ENCODE measurements around the gene UGT2B15.
"Not testable (repeated sequence)": the region's sequence is repeated elsewhere in the genome, so short reads cannot be mapped to it uniquely, and the experiment has no call there.

UGT2B15 gene

DNA sequence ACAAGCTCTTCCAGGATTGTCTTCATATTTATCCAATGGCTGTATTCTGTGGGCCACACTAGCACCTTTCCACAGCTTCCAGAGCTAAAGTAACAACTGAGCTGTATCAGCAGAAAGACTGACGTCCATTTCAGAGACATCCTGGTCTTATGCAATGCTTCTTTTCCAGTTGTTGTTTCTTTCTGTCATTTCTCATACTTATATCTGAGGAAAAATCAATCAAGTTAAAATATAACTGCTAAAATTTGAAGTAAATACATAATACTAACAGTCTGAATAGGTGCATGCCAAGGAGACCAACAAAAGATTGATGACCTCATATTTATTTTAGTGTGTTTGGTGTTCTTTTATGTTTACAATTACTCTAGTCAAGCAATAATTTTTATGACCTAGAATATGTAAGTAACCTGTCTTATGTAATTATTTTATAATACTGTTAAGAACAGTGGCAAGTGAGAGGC is at the start of gene UGT2B15:
UGT2B15 (minus strand) TSS at position 174 of the 461 bp plus-strand sequence; CDS start at position 140, 34 bp downstream.
- not testable (repeated sequence) for H3K4me1 ChIP-seq (ENCODE audit: low read depth, poor library complexity, severe bottlenecking); H3K27ac ChIP-seq; H3K4me3 ChIP-seq (IDR thresholded peaks at IDR 0.05; ENCODE audit: insufficient read depth, low read depth, low read length); H3K27me3 ChIP-seq (ENCODE audit: insufficient read depth, low read depth); H3K36me3 ChIP-seq (ENCODE audit: insufficient read depth); H3K79me2 ChIP-seq (ENCODE audit: insufficient read depth, low read depth); H3K4me2 ChIP-seq; H4K20me1 ChIP-seq (ENCODE audit: insufficient read depth); H3K9ac ChIP-seq; H2AFZ ChIP-seq (ENCODE audit: low read depth)

DNA sequence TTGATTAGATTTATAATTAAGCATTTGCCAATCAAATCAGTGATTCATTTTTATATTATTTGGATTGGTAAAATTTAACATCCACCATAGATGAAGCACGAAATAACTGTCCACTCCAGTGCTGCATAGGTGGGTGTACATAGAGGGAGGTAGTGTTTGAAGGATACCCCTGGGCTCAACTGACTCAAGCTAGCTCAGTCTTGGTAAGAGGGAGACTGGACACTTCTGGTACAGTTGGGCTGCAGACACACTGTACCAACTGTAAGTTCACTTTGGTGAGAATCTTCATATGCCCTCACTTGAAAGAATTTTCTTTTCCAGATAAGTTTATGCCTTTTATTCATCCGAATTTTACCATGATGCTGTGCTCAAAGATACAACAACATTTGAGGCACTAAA is 48.6 kb upstream of the UGT2B15 start:
- Histone ChIP-seq H3K9ac (no peak overlapping the region), H3K27ac (no peak overlapping the region)

DNA sequence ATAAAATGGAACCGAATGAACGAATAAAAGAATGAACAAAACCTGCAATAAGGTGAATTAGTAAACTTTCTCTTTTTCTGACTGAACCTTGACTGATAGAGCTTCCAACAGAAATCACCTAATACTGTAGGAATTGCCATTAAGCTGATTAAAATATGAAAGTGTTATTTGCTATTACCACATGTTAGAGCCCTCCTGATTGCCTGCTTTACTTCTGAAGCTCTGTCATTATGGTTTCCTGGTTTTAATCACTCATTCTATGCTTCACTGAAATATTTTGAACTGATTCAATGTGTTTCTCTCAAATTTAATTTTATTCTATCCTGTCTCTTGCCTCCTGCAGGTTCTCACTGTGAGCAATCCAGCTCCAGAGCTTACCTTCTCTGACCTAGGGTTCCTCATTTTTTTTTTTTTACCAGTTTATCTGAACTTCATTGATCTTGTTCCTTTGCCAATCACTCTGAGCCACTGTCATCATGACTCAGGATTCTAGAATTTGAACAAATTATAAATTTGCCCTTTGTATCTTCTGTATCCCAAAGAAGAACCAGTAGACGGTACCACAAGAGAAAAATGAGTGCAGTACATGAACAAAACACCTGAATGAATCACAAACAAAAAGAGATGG is 48.1 kb upstream of the UGT2B15 start:
- Histone ChIP-seq H2AFZ (ENCODE audit: low read depth) (no peak overlapping the region), H3K27ac (no peak overlapping the region), H3K4me3 (IDR thresholded peaks at IDR 0.05; ENCODE audit: insufficient read depth, low read depth, low read length) (no peak overlapping the region), H3K4me2 (no peak overlapping the region), H3K36me3 (ENCODE audit: insufficient read depth) (no peaks in the 10 kb centered on the region), H3K4me1 (ENCODE audit: low read depth, poor library complexity, severe bottlenecking) (peaks cover 6% of the 10 kb centered on the region), H3K9ac (no peak overlapping the region), H4K20me1 (ENCODE audit: insufficient read depth) (no peaks in the 10 kb centered on the region), H3K79me2 (ENCODE audit: insufficient read depth, low read depth) (no peaks in the 10 kb centered on the region), H3K27me3 (ENCODE audit: insufficient read depth, low read depth) (no peaks in the 10 kb centered on the region)
- TF ChIP-seq, protein P1, sequence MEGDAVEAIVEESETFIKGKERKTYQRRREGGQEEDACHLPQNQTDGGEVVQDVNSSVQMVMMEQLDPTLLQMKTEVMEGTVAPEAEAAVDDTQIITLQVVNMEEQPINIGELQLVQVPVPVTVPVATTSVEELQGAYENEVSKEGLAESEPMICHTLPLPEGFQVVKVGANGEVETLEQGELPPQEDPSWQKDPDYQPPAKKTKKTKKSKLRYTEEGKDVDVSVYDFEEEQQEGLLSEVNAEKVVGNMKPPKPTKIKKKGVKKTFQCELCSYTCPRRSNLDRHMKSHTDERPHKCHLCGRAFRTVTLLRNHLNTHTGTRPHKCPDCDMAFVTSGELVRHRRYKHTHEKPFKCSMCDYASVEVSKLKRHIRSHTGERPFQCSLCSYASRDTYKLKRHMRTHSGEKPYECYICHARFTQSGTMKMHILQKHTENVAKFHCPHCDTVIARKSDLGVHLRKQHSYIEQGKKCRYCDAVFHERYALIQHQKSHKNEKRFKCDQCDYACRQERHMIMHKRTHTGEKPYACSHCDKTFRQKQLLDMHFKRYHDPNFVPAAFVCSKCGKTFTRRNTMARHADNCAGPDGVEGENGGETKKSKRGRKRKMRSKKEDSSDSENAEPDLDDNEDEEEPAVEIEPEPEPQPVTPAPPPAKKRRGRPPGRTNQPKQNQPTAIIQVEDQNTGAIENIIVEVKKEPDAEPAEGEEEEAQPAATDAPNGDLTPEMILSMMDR (conservative IDR thresholded peaks at IDR 0.05; ENCODE audit: low read depth, low read length): no peak

More for the DNA sequence above, 48.6 kb upstream of the UGT2B15 start:
- no peak overlapping the region for H3K4me2 ChIP-seq
- TF ChIP-seq, protein P1 (conservative IDR thresholded peaks at IDR 0.05; ENCODE audit: low read depth, low read length): no peak
- no peaks in the 10 kb centered on the region for H3K36me3 ChIP-seq (ENCODE audit: insufficient read depth)
- no peaks in the 10 kb centered on the region for H3K79me2 ChIP-seq (ENCODE audit: insufficient read depth, low read depth)
- no peaks in the 10 kb centered on the region for H4K20me1 ChIP-seq (ENCODE audit: insufficient read depth)
- no peaks in the 10 kb centered on the region for H3K27me3 ChIP-seq (ENCODE audit: insufficient read depth, low read depth)
- H3K4me1 ChIP-seq (ENCODE audit: low read depth, poor library complexity, severe bottlenecking): peaks cover 6% of the 10 kb centered on the region
- H3K4me3 ChIP-seq (IDR thresholded peaks at IDR 0.05; ENCODE audit: insufficient read depth, low read depth, low read length): no peak overlapping the region
- H2AFZ ChIP-seq (ENCODE audit: low read depth): no peak overlapping the region

DNA sequence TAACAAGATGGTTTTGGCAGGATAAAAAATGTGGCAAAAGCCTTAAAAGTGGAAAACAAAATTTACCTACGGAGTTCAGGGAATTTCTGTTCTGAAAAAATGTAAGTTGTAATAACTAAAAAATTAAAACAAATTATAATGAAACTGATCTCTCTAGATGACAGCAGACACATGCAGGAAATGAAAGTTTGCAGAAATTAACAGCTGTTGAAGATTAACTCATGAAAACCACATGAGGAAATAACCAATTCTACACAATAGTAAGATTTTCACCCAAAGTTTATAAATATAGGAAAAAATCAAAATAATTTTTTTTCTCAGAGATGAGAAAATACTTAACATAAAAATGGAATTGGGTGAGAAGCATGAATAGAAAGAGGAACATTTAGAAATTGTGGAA is 47.5 kb upstream of the UGT2B15 start:
- H2AFZ ChIP-seq (ENCODE audit: low read depth): no peak overlapping the region
- no peak overlapping the region for H3K4me2 ChIP-seq
- no peak overlapping the region for H3K9ac ChIP-seq

DNA sequence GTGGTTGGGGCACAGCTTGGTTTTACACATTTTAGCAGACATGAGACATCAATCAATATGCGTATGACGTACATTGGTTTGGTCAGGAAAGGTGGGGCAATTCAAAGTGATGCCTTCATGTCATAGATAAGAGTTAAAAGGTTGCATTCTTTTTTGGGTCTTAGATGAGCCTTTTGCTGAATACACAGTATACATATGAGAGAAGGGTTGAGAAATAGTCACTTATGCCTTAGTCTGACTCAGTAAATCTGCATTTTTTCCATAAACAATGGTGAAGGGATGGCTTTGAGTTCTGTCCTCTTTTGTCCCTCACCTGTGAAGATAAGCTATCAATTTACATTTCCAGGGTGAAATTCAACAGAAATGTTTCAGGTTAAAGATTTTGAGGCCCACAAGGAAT is 43.9 kb upstream of the UGT2B15 start:
- TF ChIP-seq, protein P1 (conservative IDR thresholded peaks at IDR 0.05; ENCODE audit: low read depth, low read length): no peak
- Histone ChIP-seq H3K27ac (no peak overlapping the region), H3K4me2 (no peak overlapping the region), H3K36me3 (ENCODE audit: insufficient read depth) (no peaks in the 10 kb centered on the region), H3K27me3 (ENCODE audit: insufficient read depth, low read depth) (no peaks in the 10 kb centered on the region), H4K20me1 (ENCODE audit: insufficient read depth) (no peaks in the 10 kb centered on the region), H3K79me2 (ENCODE audit: insufficient read depth, low read depth) (no peaks in the 10 kb centered on the region), H3K9ac (no peak overlapping the region), H3K4me1 (ENCODE audit: low read depth, poor library complexity, severe bottlenecking) (peaks cover 6% of the 10 kb centered on the region), H2AFZ (ENCODE audit: low read depth) (no peak overlapping the region), H3K4me3 (IDR thresholded peaks at IDR 0.05; ENCODE audit: insufficient read depth, low read depth, low read length) (no peak overlapping the region)

More for the DNA sequence above, 47.5 kb upstream of the UGT2B15 start:
- Histone ChIP-seq H3K27me3 (ENCODE audit: insufficient read depth, low read depth) (no peaks in the 10 kb centered on the region), H3K27ac (no peak overlapping the region), H3K4me1 (ENCODE audit: low read depth, poor library complexity, severe bottlenecking) (peaks cover 6% of the 10 kb centered on the region), H4K20me1 (ENCODE audit: insufficient read depth) (no peaks in the 10 kb centered on the region), H3K36me3 (ENCODE audit: insufficient read depth) (no peaks in the 10 kb centered on the region), H3K4me3 (IDR thresholded peaks at IDR 0.05; ENCODE audit: insufficient read depth, low read depth, low read length) (no peak overlapping the region), H3K79me2 (ENCODE audit: insufficient read depth, low read depth) (no peaks in the 10 kb centered on the region)
- TF ChIP-seq, protein P1 (conservative IDR thresholded peaks at IDR 0.05; ENCODE audit: low read depth, low read length): no peak

Measured in KMS-11 (cell line).